GM18505 (cell line): Measurements from ENCODE around the gene PFN1.

Source experiments
- ATAC-seq: cut with Tn5 transposase; IDR thresholded peaks from one replicate; pipeline ENCODE4 v1.9.1; 2021; ENCODE audit not compliant: unreplicated experiment
- POLR2A ChIP-seq: IDR thresholded peaks from 4 replicates; pipeline ENCODE4 v1.6.1; 2011; ENCODE audit warnings: borderline replicate concordance; ENCODE audit not compliant: insufficient read depth, insufficient read length; ENCODE audit errors: extremely low read depth

Gene PFN1

GRCh38 chr17:4972752-4973151 lies 24.4 kb upstream of the PFN1 start:
- no peak for ATAC-seq
- no peak for TF ChIP-seq POLR2A

- no peak for ATAC-seq
- no peak for TF ChIP-seq POLR2A
These were observed 24.0 kb upstream of the PFN1 start for GRCh38 chr17:4972322-4972721.

GRCh38 chr17:4971826-4972225 lies 23.5 kb upstream of the PFN1 start:
- no peak for TF ChIP-seq POLR2A
- no peak for ATAC-seq

GRCh38 chr17:4970273-4970672 lies 21.9 kb upstream of the PFN1 start:
- ATAC-seq, result no peak
- TF ChIP-seq POLR2A, result no peak

GRCh38 chr17:4969551-4970173 lies 21.3 kb upstream of the PFN1 start:
- no peak for ATAC-seq
- TF ChIP-seq POLR2A, result peak; percentile 4

- no peak for ATAC-seq
These were observed 20.8 kb upstream of the PFN1 start for GRCh38 chr17:4969047-4969550.

GRCh38 chr17:4968486-4969046 lies 20.2 kb upstream of the PFN1 start:
- TF ChIP-seq POLR2A, result no peak
- ATAC-seq, result no peak

More at GRCh38 chr17:4969047-4969550, 20.8 kb upstream of the PFN1 start:
- TF ChIP-seq POLR2A, result no peak

GRCh38 chr17:4967539-4968485 lies 19.5 kb upstream of the PFN1 start, which contains the start of gene SPAG7:
TSS of gene SPAG7 (minus strand) at chr17:4967817. CDS start at chr17:4967804, 13 bp downstream.
- peak; percentile 92 for TF ChIP-seq POLR2A
- ATAC-seq, result peak; percentile 65

GRCh38 chr17:4966844-4967538 lies 18.7 kb upstream of the PFN1 start:
- TF ChIP-seq POLR2A, result no peak
- ATAC-seq, result peak; percentile 71

GRCh38 chr17:4965311-4965986 lies 17.1 kb upstream of the PFN1 start:
- no peak for TF ChIP-seq POLR2A
- no peak for ATAC-seq

GRCh38 chr17:4960279-4960922 lies 12.1 kb upstream of the PFN1 start:
- ATAC-seq, result no peak
- no peak for TF ChIP-seq POLR2A
